Measurements from ENCODE around the gene MRRF. TPM values are rescaled to one million over a fixed set of nuclear protein-coding genes. Genes with fewer than 3 reads are reported as not detected.

The MRRF gene
- total RNA-seq, 3 donors from 2014 or later (not counting 1 experiment from before 2014, with no cell fraction given): 17.7 to 29.9 (median 21.3) TPM

- no peaks in the 10 kb centered on the region for H3K4me1 ChIP-seq (ENCODE audit: control insufficient read depth, insufficient read depth, low read length)
- no peak overlapping the region for H3K27ac Mint-ChIP-seq
- ATAC-seq (no peak), DNase-seq (no peak)
- no peak overlapping the region for H3K4me3 Mint-ChIP-seq
- H3K4me1 Mint-ChIP-seq: no peaks in the 10 kb centered on the region
- no peak for TF ChIP-seq CTCF (IDR thresholded peaks at IDR 0.05)
- no peaks in the 10 kb centered on the region for H3K9me3 ChIP-seq (ENCODE audit: control insufficient read depth, insufficient read depth, low read length)
- H3K27ac ChIP-seq (ENCODE audit: low read length): no peak overlapping the region
- no peak overlapping the region for H3K4me3 ChIP-seq (ENCODE audit: low read length)
- H3K27me3 Mint-ChIP-seq (ENCODE audit: low read depth in 2 of 2): no peaks in the 10 kb centered on the region
- intact Hi-C loops (cut with micrococcal nuclease): no loop called here
- peaks cover 26% of the 10 kb centered on the region for H3K36me3 ChIP-seq (ENCODE audit: control insufficient read depth, insufficient read depth, low read length)
- H3K36me3 Mint-ChIP-seq: peaks cover 6% of the 10 kb centered on the region
- WGBS (ENCODE audit: insufficient coverage): 100% methylated on average over 1 of the region's 1 CpG
- H3K9me3 Mint-ChIP-seq: no peaks in the 10 kb centered on the region
- no peaks in the 10 kb centered on the region for H3K27me3 ChIP-seq (ENCODE audit: control insufficient read depth, insufficient read depth, low read length)
Measured at GRCh38 chr9:122307925-122308324, 43.2 kb downstream of the MRRF start.

DNA sequence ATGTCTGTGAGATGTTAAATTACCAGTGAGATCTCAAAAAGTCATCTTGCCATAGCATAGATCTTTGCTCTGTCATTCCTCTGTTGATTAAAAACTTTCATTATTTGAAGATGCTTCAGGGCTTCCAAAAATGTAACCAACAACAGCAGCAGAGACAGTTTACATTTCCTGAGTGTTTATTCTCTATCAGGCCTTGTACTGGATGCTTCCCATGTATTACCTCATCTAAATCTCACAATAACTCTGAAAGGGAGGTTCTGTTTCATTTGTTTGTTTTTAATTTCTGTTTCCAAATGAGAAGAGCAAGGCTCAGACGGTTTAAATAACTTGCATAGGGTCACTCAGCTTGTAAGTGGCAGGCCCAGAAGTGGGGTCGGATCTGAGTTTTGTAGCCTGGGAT, 45.2 kb downstream of the MRRF start:
- TF ChIP-seq CTCF (IDR thresholded peaks at IDR 0.05): no peak
- H3K27ac Mint-ChIP-seq: no peak overlapping the region
- intact Hi-C loops (cut with micrococcal nuclease): no loop called here
- ATAC-seq: no peak
- Histone ChIP-seq H3K36me3 (ENCODE audit: control insufficient read depth, insufficient read depth, low read length) (peaks cover 44% of the 10 kb centered on the region), H3K4me1 (ENCODE audit: control insufficient read depth, insufficient read depth, low read length) (no peaks in the 10 kb centered on the region), H3K9me3 (ENCODE audit: control insufficient read depth, insufficient read depth, low read length) (no peaks in the 10 kb centered on the region), H3K27ac (ENCODE audit: low read length) (no peak overlapping the region), H3K27me3 (ENCODE audit: control insufficient read depth, insufficient read depth, low read length) (no peaks in the 10 kb centered on the region), H3K4me3 (ENCODE audit: low read length) (no peak overlapping the region)
- no peak overlapping the region for H3K4me3 Mint-ChIP-seq
- H3K9me3 Mint-ChIP-seq: no peaks in the 10 kb centered on the region
- 92% methylated on average over 2 of the region's 2 CpGs for WGBS (ENCODE audit: insufficient coverage)
- H3K4me1 Mint-ChIP-seq: no peaks in the 10 kb centered on the region
- H3K36me3 Mint-ChIP-seq: peaks cover 6% of the 10 kb centered on the region
- no peaks in the 10 kb centered on the region for H3K27me3 Mint-ChIP-seq (ENCODE audit: low read depth in 2 of 2)
- no peak for DNase-seq

DNA sequence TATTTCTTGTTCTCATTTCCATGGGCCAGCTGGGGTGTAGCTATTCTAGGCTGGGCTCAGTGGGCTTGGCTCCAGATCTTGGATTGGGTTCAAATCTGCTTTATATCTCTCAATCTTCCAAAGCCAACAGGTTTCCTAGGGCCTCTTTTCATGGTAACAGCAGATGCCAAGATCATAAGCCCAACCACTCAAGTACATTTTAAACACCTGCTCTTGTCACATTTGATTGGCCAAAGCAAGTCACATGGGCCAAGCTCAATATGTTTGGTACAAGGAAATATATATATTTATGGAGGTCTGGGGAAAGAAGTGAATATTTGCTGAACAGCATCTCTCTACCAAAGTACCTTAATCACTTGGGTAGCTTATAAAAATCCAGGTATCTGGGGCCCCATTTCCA, 49.5 kb downstream of the MRRF start:
- peaks cover 36% of the 10 kb centered on the region for H3K36me3 ChIP-seq (ENCODE audit: control insufficient read depth, insufficient read depth, low read length)
- Mint-ChIP-seq H3K4me1 (no peaks in the 10 kb centered on the region), H3K36me3 (no peaks in the 10 kb centered on the region), H3K27me3 (ENCODE audit: low read depth in 2 of 2) (no peaks in the 10 kb centered on the region), H3K9me3 (no peaks in the 10 kb centered on the region), H3K27ac (no peak overlapping the region), H3K4me3 (no peak overlapping the region)
- TF ChIP-seq CTCF (IDR thresholded peaks at IDR 0.05): no peak
- intact Hi-C loops (cut with micrococcal nuclease): no loop called here
- H3K4me3 ChIP-seq (ENCODE audit: low read length): no peak overlapping the region
- no peaks in the 10 kb centered on the region for H3K9me3 ChIP-seq (ENCODE audit: control insufficient read depth, insufficient read depth, low read length)
- no peaks in the 10 kb centered on the region for H3K4me1 ChIP-seq (ENCODE audit: control insufficient read depth, insufficient read depth, low read length)
- no peak for ATAC-seq
- DNase-seq: no peak
- H3K27ac ChIP-seq (ENCODE audit: low read length): no peak overlapping the region
- H3K27me3 ChIP-seq (ENCODE audit: control insufficient read depth, insufficient read depth, low read length): no peaks in the 10 kb centered on the region

DNA sequence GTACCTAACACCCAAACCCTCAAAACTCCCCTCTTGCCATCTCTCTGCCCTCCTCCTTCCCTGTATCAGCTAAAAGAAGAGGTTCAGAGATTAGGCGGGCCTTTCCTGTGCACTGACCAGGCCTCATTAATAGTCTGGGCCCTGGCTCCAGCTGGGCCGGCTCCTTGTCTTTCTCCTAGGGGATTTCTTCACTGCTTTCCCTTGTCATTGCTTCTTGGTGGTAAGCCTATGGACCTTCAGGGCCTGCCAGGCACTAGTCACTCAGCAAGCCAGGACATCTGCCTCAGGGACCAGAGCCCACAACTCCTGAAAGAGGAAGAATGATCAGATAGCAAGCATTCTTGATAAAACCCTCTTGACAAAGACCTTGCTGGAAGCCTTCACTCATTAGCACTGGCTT, 50.9 kb downstream of the MRRF start:
- Histone ChIP-seq H3K27me3 (ENCODE audit: control insufficient read depth, insufficient read depth, low read length) (no peaks in the 10 kb centered on the region), H3K27ac (ENCODE audit: low read length) (no peak overlapping the region), H3K9me3 (ENCODE audit: control insufficient read depth, insufficient read depth, low read length) (no peaks in the 10 kb centered on the region), H3K4me3 (ENCODE audit: low read length) (no peak overlapping the region), H3K36me3 (ENCODE audit: control insufficient read depth, insufficient read depth, low read length) (peaks cover 36% of the 10 kb centered on the region), H3K4me1 (ENCODE audit: control insufficient read depth, insufficient read depth, low read length) (no peaks in the 10 kb centered on the region)
- Mint-ChIP-seq H3K27me3 (ENCODE audit: low read depth in 2 of 2) (no peaks in the 10 kb centered on the region), H3K36me3 (no peaks in the 10 kb centered on the region), H3K9me3 (no peaks in the 10 kb centered on the region), H3K4me3 (no peak overlapping the region), H3K4me1 (no peaks in the 10 kb centered on the region), H3K27ac (no peak overlapping the region)
- WGBS (ENCODE audit: insufficient coverage): 90% methylated on average over 2 of the region's 2 CpGs
- TF ChIP-seq CTCF (IDR thresholded peaks at IDR 0.05): no peak
- ATAC-seq (no peak), DNase-seq (no peak)
- intact Hi-C loops (cut with micrococcal nuclease): no loop called here

Measured in natural killer cell (primary cell).